Measurements from ENCODE around the gene PRKAR2A.

PRKAR2A gene

GRCh38 chr3:48847504-48848423 is at the start of gene PRKAR2A:
Gene PRKAR2A (minus strand): TSS chr3:48847874. CDS start chr3:48847596, 278 bp downstream.
- TF ChIP-seq CTCF (conservative IDR thresholded peaks at IDR 0.05; ENCODE audit: low read depth, low read length): no peak
- no peak for DNase-seq (ENCODE audit: low read depth)
- peak within 1 kb of the TSS; percentile 57 for H3K4me3 ChIP-seq (ENCODE audit: low read length)

- H3K4me3 ChIP-seq (ENCODE audit: low read length): no peak overlapping the region
- no peak for TF ChIP-seq CTCF (conservative IDR thresholded peaks at IDR 0.05; ENCODE audit: low read depth, low read length)
- no peak for DNase-seq (ENCODE audit: low read depth)
Measured at GRCh38 chr3:48896936-48897335, 49.3 kb upstream of the PRKAR2A start.

- DNase-seq (ENCODE audit: low read depth): no peak
- TF ChIP-seq CTCF (conservative IDR thresholded peaks at IDR 0.05; ENCODE audit: low read depth, low read length): no peak
- no peak overlapping the region for H3K4me3 ChIP-seq (ENCODE audit: low read length)
Measured at GRCh38 chr3:48894516-48894915, 46.8 kb upstream of the PRKAR2A start.

GRCh38 chr3:48891606-48892005 is 43.9 kb upstream of the PRKAR2A start:
- TF ChIP-seq CTCF (conservative IDR thresholded peaks at IDR 0.05; ENCODE audit: low read depth, low read length): no peak

GRCh38 chr3:48885753-48886152 is 38.1 kb upstream of the PRKAR2A start:
- no peak overlapping the region for H3K4me3 ChIP-seq (ENCODE audit: low read length)
- TF ChIP-seq CTCF (conservative IDR thresholded peaks at IDR 0.05; ENCODE audit: low read depth, low read length): no peak
- no peak for DNase-seq (ENCODE audit: low read depth)

More at GRCh38 chr3:48891606-48892005, 43.9 kb upstream of the PRKAR2A start:
- H3K4me3 ChIP-seq (ENCODE audit: low read length): no peak overlapping the region
- no peak for DNase-seq (ENCODE audit: low read depth)

GRCh38 chr3:48881652-48882114 is 34.0 kb upstream of the PRKAR2A start:
- TF ChIP-seq CTCF (conservative IDR thresholded peaks at IDR 0.05; ENCODE audit: low read depth, low read length): no peak

GRCh38 chr3:48881006-48881405 is 33.3 kb upstream of the PRKAR2A start:
- TF ChIP-seq CTCF (conservative IDR thresholded peaks at IDR 0.05; ENCODE audit: low read depth, low read length): no peak
- no peak for DNase-seq (ENCODE audit: low read depth)
- H3K4me3 ChIP-seq (ENCODE audit: low read length): no peak overlapping the region

More at GRCh38 chr3:48881652-48882114, 34.0 kb upstream of the PRKAR2A start:
- no peak for DNase-seq (ENCODE audit: low read depth)
- H3K4me3 ChIP-seq (ENCODE audit: low read length): no peak overlapping the region
